ENCODE data around the gene FBXO33. TPM values are rescaled to one million over a fixed set of nuclear protein-coding genes. Genes with fewer than 3 reads are reported as not detected.

Gene FBXO33
- polyA plus RNA-seq, 12 donors, result 4.0 to 10.6 (median 5.1) TPM; not detected in 1

- peak; percentile 35 for DNase-seq
Measured at GRCh38 chr14:39431416-39432178, 636 bp downstream of the FBXO33 start.

- no peak for DNase-seq
Measured at GRCh38 chr14:39430762-39431415, 1.3 kb downstream of the FBXO33 start.

- no peak for DNase-seq
Measured at GRCh38 chr14:39428118-39428517, 4.1 kb downstream of the FBXO33 start.

- no peak for DNase-seq
Measured at GRCh38 chr14:39426605-39427004, 5.6 kb downstream of the FBXO33 start.

GRCh38 chr14:39425947-39426346 is 6.3 kb downstream of the FBXO33 start:
- DNase-seq, result no peak

- no peak for DNase-seq
Measured at GRCh38 chr14:39423793-39424192, 8.4 kb downstream of the FBXO33 start.

GRCh38 chr14:39422243-39422642 is 10.0 kb downstream of the FBXO33 start:
- DNase-seq, result no peak

GRCh38 chr14:39419272-39419671 is 13.0 kb downstream of the FBXO33 start:
- no peak for DNase-seq

- no peak for DNase-seq
Measured at GRCh38 chr14:39417014-39417413, 15.2 kb downstream of the FBXO33 start.

- no peak for DNase-seq
Measured at GRCh38 chr14:39416072-39416471, 16.2 kb downstream of the FBXO33 start.

- DNase-seq, result no peak
Measured at GRCh38 chr14:39406560-39406959, 25.7 kb downstream of the FBXO33 start.

- no peak for DNase-seq
Measured at GRCh38 chr14:39398382-39398781, 33.9 kb downstream of the FBXO33 start.

GRCh38 chr14:39396448-39396847 is 35.8 kb downstream of the FBXO33 start:
- no peak for DNase-seq

GRCh38 chr14:39395555-39396254 is 36.5 kb downstream of the FBXO33 start:
- no peak for DNase-seq

- no peak for DNase-seq
Measured at GRCh38 chr14:39393289-39393688, 38.9 kb downstream of the FBXO33 start.

GRCh38 chr14:39384177-39384576 is 48.1 kb downstream of the FBXO33 start:
- DNase-seq, result no peak

- DNase-seq, result no peak
Measured at GRCh38 chr14:39383741-39384140, 48.5 kb downstream of the FBXO33 start.

GRCh38 chr14:39383026-39383660 is 49.1 kb downstream of the FBXO33 start:
- DNase-seq, result no peak

GRCh38 chr14:39382463-39382862 is 49.8 kb downstream of the FBXO33 start:
- DNase-seq, result no peak

- DNase-seq, result no peak
Measured at GRCh38 chr14:39381366-39381765, 50.9 kb downstream of the FBXO33 start.

- DNase-seq, result no peak
Measured at GRCh38 chr14:39376667-39377403, 55.4 kb downstream of the FBXO33 start.

GRCh38 chr14:39374851-39375250 is 57.4 kb downstream of the FBXO33 start:
- DNase-seq, result no peak

Measured in muscle of arm (tissue), 12 donors.